NB4 (cell line): Measurements from ENCODE around the gene DCUN1D4.

ENCODE experiments used
- DNase-seq: peaks from one replicate; pipeline ENCODE4 v3.0.0; 2010; ENCODE audit warnings: low read depth
- H3K4me3 ChIP-seq: one replicate; pipeline ENCODE4 v1.5.1; 2011; ENCODE audit warnings: mild to moderate bottlenecking, low read depth, low read length, moderate library complexity
- CTCF ChIP-seq: IDR thresholded peaks from one replicate; pipeline ENCODE4 v1.5.1; 2012; ENCODE audit warnings: low read depth, low read length
- MAX ChIP-seq: IDR thresholded peaks from 2 replicates; pipeline ENCODE4 v1.6.1; 2011; ENCODE audit warnings: low read depth, low read length
- MYC ChIP-seq: IDR thresholded peaks from 2 replicates; pipeline ENCODE4 v1.6.1; 2011; ENCODE audit warnings: low read depth, low read length
- POLR2A ChIP-seq: IDR thresholded peaks from 2 replicates; pipeline ENCODE4 v1.6.1; 2011; ENCODE audit warnings: mild to moderate bottlenecking; ENCODE audit not compliant: insufficient read length; ENCODE audit errors: extremely low read depth

DCUN1D4 gene

GRCh38 chr4:51858605-51859202, 15.8 kb downstream of the DCUN1D4 start:
- TF ChIP-seq MAX = no peak
- no peak for TF ChIP-seq MYC
- TF ChIP-seq CTCF = no peak
- no peak for TF ChIP-seq POLR2A
- no peak for DNase-seq
- no peak overlapping the region for H3K4me3 ChIP-seq

GRCh38 chr4:51859476-51860031, 16.6 kb downstream of the DCUN1D4 start:
- no peak overlapping the region for H3K4me3 ChIP-seq
- no peak for TF ChIP-seq MYC
- TF ChIP-seq CTCF = no peak
- TF ChIP-seq MAX = no peak
- TF ChIP-seq POLR2A = no peak
- no peak for DNase-seq

GRCh38 chr4:51862199-51862598, 19.2 kb downstream of the DCUN1D4 start:
- TF ChIP-seq POLR2A (no peak), CTCF (no peak), MAX (no peak), MYC (no peak)
- no peak overlapping the region for H3K4me3 ChIP-seq
- no peak for DNase-seq

GRCh38 chr4:51862781-51863180, 19.8 kb downstream of the DCUN1D4 start:
- TF ChIP-seq MAX = no peak
- TF ChIP-seq MYC = no peak
- no peak for TF ChIP-seq POLR2A
- no peak for TF ChIP-seq CTCF
- no peak overlapping the region for H3K4me3 ChIP-seq
- no peak for DNase-seq

- TF ChIP-seq MAX = no peak
- TF ChIP-seq POLR2A = no peak
- TF ChIP-seq CTCF = no peak
- TF ChIP-seq MYC = no peak
- H3K4me3 ChIP-seq = no peak overlapping the region
- no peak for DNase-seq
These were observed 22.8 kb downstream of the DCUN1D4 start for GRCh38 chr4:51865717-51866116.

GRCh38 chr4:51866835-51867234, 23.9 kb downstream of the DCUN1D4 start:
- no peak overlapping the region for H3K4me3 ChIP-seq
- DNase-seq = no peak
- TF ChIP-seq POLR2A = no peak
- no peak for TF ChIP-seq CTCF
- no peak for TF ChIP-seq MYC
- no peak for TF ChIP-seq MAX
